ENCODE results near the gene LILRA2. TPM values are rescaled to one million over a fixed set of nuclear protein-coding genes. Genes with fewer than 3 reads are reported as not detected.

LILRA2 gene
- total and polyA plus RNA-seq, 10 of the 15 experiments (the other 5 are each of a cell fraction or from before 2014, with no cell fraction given) = 0.16 to 1.8 (median 0.43) TPM

- TF ChIP-seq ZNF687 (IDR thresholded peaks at IDR 0.05) = 0 out of 2 replicates have a peak, but pooled peaks have one; percentile 36
- TF ChIP-seq RELB (IDR thresholded peaks at IDR 0.05; ENCODE audit: low read depth) = peak; percentile 96
- TF ChIP-seq ESRRA (IDR thresholded peaks at IDR 0.05; ENCODE audit: low read length) = no peak
- TF ChIP-seq IRF4 (IDR thresholded peaks at IDR 0.05; ENCODE audit: low read depth, low read length) = peak; percentile 99
- no peak; the same call in 1 of the 2 replicates for TF ChIP-seq ZBTB40 (IDR thresholded peaks at IDR 0.05; ENCODE audit: borderline replicate concordance)
- 0 out of 2 replicates have a peak, but pooled peaks have one; percentile 42 for TF ChIP-seq ZNF217 (IDR thresholded peaks at IDR 0.05)
- peak; percentile 80; the same call in 1 of the 2 replicates for TF ChIP-seq JUND (IDR thresholded peaks at IDR 0.05; ENCODE audit: low read depth, low read length)
- peak in 1 of 2 experiments; percentile 96; a peak in 2 of 4 replicates for TF ChIP-seq ETV6 (conservative IDR thresholded peaks at IDR 0.05 in 1 of 2, IDR thresholded peaks at IDR 0.05 in 1 of 2; ENCODE audit: borderline replicate concordance in 1 of 2, low read depth in 1 of 2)
- TF ChIP-seq PAX5 (IDR thresholded peaks at IDR 0.05; ENCODE audit: borderline replicate concordance, low read depth, low read length) = peak; percentile 96
- peak; percentile 93 for TF ChIP-seq NFIC (IDR thresholded peaks at IDR 0.05; ENCODE audit: low read depth, low read length)
- TF ChIP-seq LARP7 (IDR thresholded peaks at IDR 0.05) = 0 out of 2 replicates have a peak, but pooled peaks have one; percentile 27
- no peak for TF ChIP-seq USF1 (IDR thresholded peaks at IDR 0.05; ENCODE audit: borderline replicate concordance, extremely low read length, insufficient read depth, low read depth, low read length)
- peak; percentile 97 for TF ChIP-seq BCL11A (IDR thresholded peaks at IDR 0.05; ENCODE audit: low read depth, low read length)
- TF ChIP-seq TBL1XR1 (IDR thresholded peaks at IDR 0.05; ENCODE audit: low read depth, low read length) = peak; percentile 90
- peak; percentile 97 for TF ChIP-seq DPF2 (IDR thresholded peaks at IDR 0.05)
- TF ChIP-seq SPI1 (IDR thresholded peaks at IDR 0.05; ENCODE audit: borderline replicate concordance, insufficient read depth, low read depth, low read length) = peak; percentile 95
- no peak for TF ChIP-seq ZNF207 (IDR thresholded peaks at IDR 0.05; ENCODE audit: borderline replicate concordance)
- TF ChIP-seq ZNF274 (IDR thresholded peaks at IDR 0.05; ENCODE audit: insufficient read depth, insufficient read length) = no peak
- peak; percentile 72 for TF ChIP-seq BMI1 (IDR thresholded peaks at IDR 0.05; ENCODE audit: borderline replicate concordance)
Observed at GRCh38 chr19:54616821-54617560, 43.4 kb downstream of the LILRA2 start (continued).

Measured in GM12878 (cell line).